Activated naive CD8-positive, alpha-beta T cell treated with anti-CD3 and anti-CD28 coated beads for 36 hours (primary cell): ENCODE measurements around the gene EVC. TPM values are rescaled to one million over a fixed set of nuclear protein-coding genes. Genes with fewer than 3 reads are reported as not detected.
"Not testable (repeated sequence)": the region's sequence is repeated elsewhere in the genome, so short reads cannot be mapped to it uniquely, and the experiment has no call there.

Experiments
- DNase-seq: peaks from one replicate; pipeline ENCODE4 v3.0.0; 2021
- H3K27ac Mint-ChIP-seq: one replicate; pipeline ENCODE4 v1.8.0; 2022; ENCODE audit warnings: mild to moderate bottlenecking, moderate library complexity, mixed read lengths
- H3K27me3 Mint-ChIP-seq: one replicate; pipeline ENCODE4 v1.8.0; 2022; ENCODE audit warnings: mild to moderate bottlenecking, mixed read lengths
- H3K36me3 Mint-ChIP-seq: one replicate; pipeline ENCODE4 v1.8.0; 2021; ENCODE audit warnings: mild to moderate bottlenecking, mixed read lengths
- H3K4me1 Mint-ChIP-seq: one replicate; pipeline ENCODE4 v1.8.0; 2021; ENCODE audit warnings: mixed read lengths
- H3K4me3 Mint-ChIP-seq: one replicate; pipeline ENCODE4 v1.8.0; 2022; ENCODE audit warnings: mild to moderate bottlenecking, moderate library complexity, mixed read lengths
- H3K9me3 Mint-ChIP-seq: one replicate; pipeline ENCODE4 v1.8.0; 2022; ENCODE audit warnings: mixed read lengths
- total RNA-seq, 2 experiments: library from RNA; stranded (reverse); gene quantifications; one replicate each; pipeline ENCODE4 v1.2.3, GENCODE V29; 2021

Gene EVC
- total RNA-seq, 2 experiments from 2014 or later = 0.06 to 0.08 TPM

GRCh38 chr4:5715357-5715756 lies 4.4 kb downstream of the EVC start:
- Mint-ChIP-seq H3K4me3 (no peak overlapping the region), H3K9me3 (peaks cover 17% of the 10 kb centered on the region), H3K4me1 (peaks cover 3% of the 10 kb centered on the region), H3K27ac (no peak overlapping the region), H3K36me3 (no peaks in the 10 kb centered on the region), H3K27me3 (peaks cover 24% of the 10 kb centered on the region)
- DNase-seq = no peak

DNA sequence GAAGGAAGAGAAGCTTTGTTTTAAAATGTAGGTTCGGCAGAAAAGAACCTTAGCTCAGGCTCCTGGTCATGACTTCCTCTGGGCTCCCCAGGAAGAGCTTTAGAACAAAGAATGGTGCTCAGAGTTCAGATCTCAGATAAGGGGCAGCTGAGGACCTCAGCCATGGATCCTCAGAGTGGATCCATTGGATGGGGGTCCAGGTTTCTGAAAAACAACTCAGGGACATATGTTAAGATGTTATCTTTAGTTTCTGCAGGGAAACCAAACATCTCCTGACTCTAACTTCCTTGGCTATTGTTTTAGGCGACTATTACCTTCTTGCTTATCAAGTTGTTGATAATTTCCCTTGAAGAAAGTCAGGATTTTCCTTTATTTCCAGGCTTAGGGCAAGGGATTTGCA lies 5.4 kb downstream of the EVC start:
- Mint-ChIP-seq H3K4me3 (no peak overlapping the region), H3K27ac (no peak overlapping the region), H3K9me3 (peaks cover 17% of the 10 kb centered on the region), H3K4me1 (no peaks in the 10 kb centered on the region), H3K36me3 (no peaks in the 10 kb centered on the region), H3K27me3 (peaks cover 22% of the 10 kb centered on the region)
- no peak for DNase-seq

DNA sequence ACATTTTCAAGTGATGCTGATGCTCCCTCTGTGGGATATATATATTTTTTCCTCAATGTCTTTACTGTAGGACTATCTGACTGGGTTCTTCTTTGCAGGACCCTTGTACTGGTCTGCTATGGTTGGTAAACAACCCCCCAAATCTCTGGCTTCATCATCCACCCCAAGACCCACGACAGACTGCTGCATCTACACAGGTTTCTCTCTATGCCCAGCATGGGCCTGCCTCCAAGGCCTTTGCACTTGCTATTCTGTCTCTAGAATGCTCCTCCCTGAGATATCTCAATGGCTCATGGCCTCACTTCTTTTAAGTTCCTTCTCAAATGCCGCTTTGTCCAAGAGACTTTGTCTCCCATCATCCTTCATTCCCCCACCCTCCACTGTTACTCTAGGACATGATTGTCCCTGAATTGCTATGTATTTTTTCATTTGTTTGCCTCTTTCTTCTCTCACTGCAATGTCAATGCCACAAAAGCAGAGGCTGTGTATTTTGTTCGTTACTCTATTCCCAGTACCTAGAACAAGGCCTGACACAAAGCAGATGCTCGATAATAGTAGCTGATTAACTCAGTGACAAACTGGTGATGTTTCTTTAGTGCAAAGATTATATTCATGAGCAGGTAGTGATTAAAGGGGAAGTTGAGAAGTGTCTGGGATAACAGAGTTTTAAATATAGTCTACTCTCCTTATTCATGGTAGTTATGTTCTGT lies 6.6 kb downstream of the EVC start:
- no peak for DNase-seq
- H3K27ac Mint-ChIP-seq = no peak overlapping the region
- H3K9me3 Mint-ChIP-seq = peaks cover 17% of the 10 kb centered on the region
- no peak overlapping the region for H3K4me3 Mint-ChIP-seq
- no peaks in the 10 kb centered on the region for H3K36me3 Mint-ChIP-seq
- H3K27me3 Mint-ChIP-seq = peaks cover 12% of the 10 kb centered on the region
- H3K4me1 Mint-ChIP-seq = no peaks in the 10 kb centered on the region

DNA sequence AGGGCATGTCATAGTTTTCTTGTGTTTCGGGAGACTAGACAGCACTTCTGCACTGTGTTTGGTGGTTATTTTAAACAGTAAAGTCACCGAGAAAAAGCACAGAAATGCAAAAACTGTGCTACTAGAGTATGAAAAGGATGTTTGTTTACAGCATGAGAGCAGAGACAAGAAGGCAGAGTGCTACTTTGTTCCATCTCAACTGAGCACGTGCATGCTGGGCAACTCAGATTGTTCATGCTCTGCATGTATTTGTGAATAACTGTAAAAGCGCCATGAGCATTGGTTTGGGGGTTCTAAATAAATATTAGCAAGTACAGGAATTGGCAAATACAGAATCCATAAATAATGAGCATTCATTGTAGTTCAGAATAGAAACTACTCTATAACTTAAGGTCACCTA lies 7.4 kb downstream of the EVC start:
- Mint-ChIP-seq H3K9me3 (peaks cover 17% of the 10 kb centered on the region), H3K4me3 (no peak overlapping the region), H3K4me1 (no peaks in the 10 kb centered on the region), H3K36me3 (no peaks in the 10 kb centered on the region), H3K27me3 (peaks cover 10% of the 10 kb centered on the region), H3K27ac (no peak overlapping the region)
- no peak for DNase-seq

GRCh38 chr4:5719350-5720055 lies 8.5 kb downstream of the EVC start:
- Mint-ChIP-seq H3K27ac (no peak overlapping the region), H3K27me3 (peaks cover 6% of the 10 kb centered on the region), H3K36me3 (no peaks in the 10 kb centered on the region), H3K4me1 (no peaks in the 10 kb centered on the region), H3K9me3 (peaks cover 12% of the 10 kb centered on the region), H3K4me3 (no peak overlapping the region)
- DNase-seq = no peak

DNA sequence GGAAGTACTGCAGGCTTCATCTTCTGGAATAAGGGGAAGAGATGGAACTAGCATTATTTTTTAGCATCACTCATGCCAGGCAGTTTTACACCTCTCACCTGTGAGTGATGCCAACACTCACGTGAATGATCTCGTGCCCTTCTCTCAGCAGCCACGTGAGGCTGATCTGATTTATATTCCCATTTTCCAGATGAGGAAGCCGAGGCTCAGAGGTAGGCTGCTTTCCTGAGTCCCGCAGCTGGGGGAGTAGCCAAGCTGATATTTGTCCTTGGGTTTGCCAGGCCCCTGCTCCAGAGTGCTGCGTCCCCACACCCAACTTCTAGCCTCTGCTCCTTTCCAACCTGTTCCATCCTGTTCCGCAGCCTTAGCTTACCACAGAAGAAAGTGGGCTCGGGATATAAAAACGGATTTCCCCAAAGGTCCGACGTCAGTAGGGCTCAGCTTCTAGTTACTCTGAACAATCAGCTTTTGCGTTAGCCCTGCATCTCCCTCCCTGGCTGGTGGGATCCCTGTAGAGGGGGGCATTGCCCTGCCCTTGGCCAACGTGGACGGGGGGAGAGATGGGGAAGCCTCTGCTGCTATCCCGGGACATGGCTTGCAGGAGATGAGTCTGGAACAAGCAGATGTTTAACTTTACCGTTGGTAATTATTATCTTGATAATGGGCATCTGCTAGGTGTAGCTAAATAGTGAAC lies 9.3 kb downstream of the EVC start:
- no peaks in the 10 kb centered on the region for H3K4me1 Mint-ChIP-seq
- H3K9me3 Mint-ChIP-seq = peaks cover 8% of the 10 kb centered on the region
- no peak overlapping the region for H3K27ac Mint-ChIP-seq

GRCh38 chr4:5720980-5721379 lies 10.0 kb downstream of the EVC start:
- H3K36me3 Mint-ChIP-seq = no peaks in the 10 kb centered on the region

More for the DNA sequence above, 9.3 kb downstream of the EVC start:
- no peaks in the 10 kb centered on the region for H3K36me3 Mint-ChIP-seq
- H3K27me3 Mint-ChIP-seq = peaks cover 6% of the 10 kb centered on the region
- no peak overlapping the region for H3K4me3 Mint-ChIP-seq
- no peak for DNase-seq

GRCh38 chr4:5721923-5722322 lies 10.9 kb downstream of the EVC start:
- Mint-ChIP-seq H3K27me3 (peaks cover 6% of the 10 kb centered on the region), H3K27ac (no peak overlapping the region), H3K4me3 (no peak overlapping the region), H3K36me3 (no peaks in the 10 kb centered on the region), H3K4me1 (no peaks in the 10 kb centered on the region), H3K9me3 (peaks cover 4% of the 10 kb centered on the region)
- DNase-seq = no peak

More at GRCh38 chr4:5720980-5721379, 10.0 kb downstream of the EVC start:
- no peak for DNase-seq
- Mint-ChIP-seq H3K4me3 (no peak overlapping the region), H3K27ac (no peak overlapping the region), H3K4me1 (no peaks in the 10 kb centered on the region), H3K9me3 (peaks cover 7% of the 10 kb centered on the region), H3K27me3 (peaks cover 6% of the 10 kb centered on the region)

DNA sequence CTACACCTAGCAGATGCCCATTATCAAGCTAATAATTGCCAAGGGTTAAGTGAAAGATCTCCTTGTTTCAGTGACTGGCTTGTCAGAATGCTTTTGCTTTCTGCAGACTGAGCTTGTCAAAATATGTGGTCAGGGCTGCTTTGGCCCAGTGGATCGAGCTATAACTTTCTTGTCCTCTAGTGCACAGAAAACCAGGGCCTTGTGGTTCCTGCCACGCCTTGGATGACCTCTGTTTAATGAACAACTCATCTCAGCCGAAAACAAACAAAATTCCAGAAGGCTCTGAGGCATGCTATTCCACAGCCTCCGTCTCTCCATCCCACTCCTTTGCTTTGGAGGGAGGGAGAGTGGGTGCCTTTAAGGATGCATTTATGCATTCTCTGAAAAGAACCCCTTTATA lies 11.3 kb downstream of the EVC start:
- Mint-ChIP-seq H3K9me3 (peaks cover 1% of the 10 kb centered on the region), H3K27me3 (peaks cover 6% of the 10 kb centered on the region), H3K4me1 (no peaks in the 10 kb centered on the region), H3K36me3 (no peaks in the 10 kb centered on the region), H3K4me3 (no peak overlapping the region), H3K27ac (no peak overlapping the region)
- no peak for DNase-seq

- Mint-ChIP-seq H3K27me3 (peaks cover 6% of the 10 kb centered on the region), H3K36me3 (no peaks in the 10 kb centered on the region), H3K4me1 (no peaks in the 10 kb centered on the region), H3K27ac (no peak overlapping the region), H3K9me3 (peaks cover 1% of the 10 kb centered on the region), H3K4me3 (no peak overlapping the region)
- DNase-seq = no peak
These were observed 13.4 kb downstream of the EVC start for GRCh38 chr4:5724377-5724776.

GRCh38 chr4:5728412-5728811 lies 17.4 kb downstream of the EVC start:
- not testable (repeated sequence) for H3K4me3 Mint-ChIP-seq, H3K27ac Mint-ChIP-seq, DNase-seq, H3K36me3 Mint-ChIP-seq, H3K27me3 Mint-ChIP-seq, H3K9me3 Mint-ChIP-seq, H3K4me1 Mint-ChIP-seq

GRCh38 chr4:5730436-5730835 lies 19.4 kb downstream of the EVC start:
- Mint-ChIP-seq H3K36me3 (no peaks in the 10 kb centered on the region), H3K4me3 (no peak overlapping the region), H3K9me3 (peaks cover 1% of the 10 kb centered on the region), H3K27me3 (no peaks in the 10 kb centered on the region), H3K4me1 (no peaks in the 10 kb centered on the region), H3K27ac (no peak overlapping the region)
- DNase-seq = no peak

DNA sequence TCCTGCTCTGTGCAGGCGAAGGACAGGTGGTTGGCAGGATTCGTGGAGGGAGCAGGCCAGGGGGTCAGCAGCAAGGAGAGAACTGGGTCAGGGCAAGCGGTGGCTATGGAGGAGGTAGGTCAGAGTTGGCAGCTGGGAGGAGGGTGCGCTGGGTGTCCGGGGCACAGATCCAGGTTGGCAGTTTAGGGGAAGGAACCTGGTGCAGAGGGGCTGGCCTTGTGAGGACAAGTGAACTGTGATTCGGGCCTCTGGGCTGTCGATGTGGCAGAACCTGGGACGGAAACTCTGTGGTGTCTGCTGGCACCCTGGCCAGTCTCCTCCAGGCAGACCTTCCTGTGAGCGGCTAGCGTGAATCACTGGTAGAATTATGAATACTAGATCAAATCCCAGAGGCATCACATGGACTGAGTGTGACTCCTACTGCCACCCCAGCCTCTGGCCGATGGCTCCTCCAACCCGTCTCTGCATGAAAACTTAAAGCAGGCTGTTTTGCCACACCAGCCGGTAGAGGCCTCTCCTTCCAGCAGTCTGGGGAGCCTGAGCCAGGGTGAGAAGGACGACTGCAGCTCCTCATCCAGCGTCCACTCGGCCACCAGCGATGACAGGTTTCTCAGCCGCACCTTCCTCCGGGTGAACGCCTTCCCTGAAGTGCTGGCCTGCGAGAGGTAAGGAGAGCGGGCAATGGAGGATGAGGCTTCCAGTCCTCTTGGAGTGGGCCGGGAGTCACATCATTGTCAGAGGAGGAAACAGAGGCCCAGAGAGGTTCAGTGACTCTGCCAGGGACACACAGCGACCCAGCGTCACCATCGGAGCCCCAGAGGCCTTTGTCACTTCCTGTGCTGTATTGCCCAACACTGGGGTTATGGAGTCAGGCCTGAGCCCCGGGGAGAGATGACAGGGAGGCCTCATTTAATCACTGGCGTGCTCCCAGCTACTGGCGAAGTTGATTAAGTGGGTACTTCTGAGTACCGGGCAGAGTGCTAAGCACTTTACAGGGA lies 20.3 kb downstream of the EVC start:
- Mint-ChIP-seq H3K36me3 (no peaks in the 10 kb centered on the region), H3K4me1 (no peaks in the 10 kb centered on the region), H3K4me3 (no peak overlapping the region), H3K27ac (no peak overlapping the region), H3K27me3 (no peaks in the 10 kb centered on the region), H3K9me3 (no peaks in the 10 kb centered on the region)
- DNase-seq = no peak

- Mint-ChIP-seq H3K4me3 (no peak overlapping the region), H3K9me3 (no peaks in the 10 kb centered on the region), H3K36me3 (no peaks in the 10 kb centered on the region), H3K27me3 (no peaks in the 10 kb centered on the region), H3K4me1 (no peaks in the 10 kb centered on the region), H3K27ac (no peak overlapping the region)
- DNase-seq = no peak
These were observed 21.2 kb downstream of the EVC start for GRCh38 chr4:5732158-5732557.
